ENCODE results near the gene NUP93. TPM values are rescaled to one million over a fixed set of nuclear protein-coding genes. Genes with fewer than 3 reads are reported as not detected.

Gene NUP93
- polyA plus RNA-seq, 1 donor (not counting 4 experiments of a cell fraction or from before 2014, with no cell fraction given), result 74.1 TPM

DNA sequence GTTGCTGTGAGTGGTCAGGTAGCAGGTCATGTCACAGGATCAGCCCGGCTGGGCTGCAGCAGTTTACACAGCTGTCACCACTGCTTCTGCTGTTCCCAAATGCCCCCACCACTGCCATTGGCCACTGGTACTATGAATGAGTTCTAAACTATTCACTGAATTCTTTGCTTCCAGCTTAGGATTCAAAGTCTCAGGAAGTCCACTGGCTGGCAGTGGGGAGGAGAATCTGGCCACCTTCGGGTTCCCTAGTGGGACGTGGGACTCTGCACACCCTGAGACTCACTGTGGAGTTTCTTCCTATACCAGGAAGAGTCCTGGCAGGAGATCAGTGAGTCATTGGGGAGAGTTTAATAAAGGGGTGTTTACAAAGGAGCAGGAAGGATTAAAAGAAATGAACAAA lies 40.8 kb upstream of the NUP93 start:
- no peak for DNase-seq (ENCODE audit: low read depth, low spot score)
- Histone ChIP-seq H3K27me3 (ENCODE audit: control insufficient read depth, extremely low read depth, insufficient read depth, low read length) (no peaks in the 10 kb centered on the region), H3K4me1 (ENCODE audit: control insufficient read depth, extremely low read depth, insufficient read depth, low read length) (peaks cover 35% of the 10 kb centered on the region), H3K4me3 (ENCODE audit: control insufficient read depth in 2 of 3, extremely low read depth in 1 of 3, insufficient read depth in 2 of 3, low read depth in 1 of 3, low read length in 3 of 3) (no peak overlapping the region), H3K9me1 (ENCODE audit: control insufficient read depth, extremely low read depth, insufficient read depth, low read length) (no peaks in the 10 kb centered on the region), H3K36me3 (ENCODE audit: control insufficient read depth in 2 of 2, extremely low read depth in 1 of 2, insufficient read depth in 2 of 2, low read length in 2 of 2) (peaks cover 0 to 1% of the 10 kb centered on the region in 2 experiments), H3K27ac (ENCODE audit: control insufficient read depth, insufficient read depth, low read length) (no peak overlapping the region), H3K9ac (ENCODE audit: control insufficient read depth, extremely low read depth, insufficient read depth, low read length) (no peak overlapping the region), H4K20me1 (ENCODE audit: control insufficient read depth, extremely low read depth, insufficient read depth, low read length) (no peaks in the 10 kb centered on the region), H2AFZ (ENCODE audit: control insufficient read depth, low read length) (no peak overlapping the region), H3K4me2 (ENCODE audit: control insufficient read depth, extremely low read depth, insufficient read depth, low read depth, low read length) (no peak overlapping the region), H3K79me2 (ENCODE audit: control insufficient read depth, insufficient read depth, low read length) (no peaks in the 10 kb centered on the region), H3K9me3 (ENCODE audit: control insufficient read depth, low read depth, low read length) (peaks cover 1% of the 10 kb centered on the region)
- dilution Hi-C loops (cut with MboI; ENCODE audit: extremely low pct_ligation_motif_present, low sequenced_read_pairs), result no loop called here
- TF ChIP-seq, protein P1, sequence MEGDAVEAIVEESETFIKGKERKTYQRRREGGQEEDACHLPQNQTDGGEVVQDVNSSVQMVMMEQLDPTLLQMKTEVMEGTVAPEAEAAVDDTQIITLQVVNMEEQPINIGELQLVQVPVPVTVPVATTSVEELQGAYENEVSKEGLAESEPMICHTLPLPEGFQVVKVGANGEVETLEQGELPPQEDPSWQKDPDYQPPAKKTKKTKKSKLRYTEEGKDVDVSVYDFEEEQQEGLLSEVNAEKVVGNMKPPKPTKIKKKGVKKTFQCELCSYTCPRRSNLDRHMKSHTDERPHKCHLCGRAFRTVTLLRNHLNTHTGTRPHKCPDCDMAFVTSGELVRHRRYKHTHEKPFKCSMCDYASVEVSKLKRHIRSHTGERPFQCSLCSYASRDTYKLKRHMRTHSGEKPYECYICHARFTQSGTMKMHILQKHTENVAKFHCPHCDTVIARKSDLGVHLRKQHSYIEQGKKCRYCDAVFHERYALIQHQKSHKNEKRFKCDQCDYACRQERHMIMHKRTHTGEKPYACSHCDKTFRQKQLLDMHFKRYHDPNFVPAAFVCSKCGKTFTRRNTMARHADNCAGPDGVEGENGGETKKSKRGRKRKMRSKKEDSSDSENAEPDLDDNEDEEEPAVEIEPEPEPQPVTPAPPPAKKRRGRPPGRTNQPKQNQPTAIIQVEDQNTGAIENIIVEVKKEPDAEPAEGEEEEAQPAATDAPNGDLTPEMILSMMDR (optimal IDR thresholded peaks at IDR 0.05 in 1 of 3, IDR thresholded peaks at IDR 0.05 in 1 of 3, conservative IDR thresholded peaks at IDR 0.05 in 1 of 3; ENCODE audit: extremely low read depth in 1 of 3, insufficient read depth in 2 of 3, low read length in 3 of 3), result no peak
- no peak for TF ChIP-seq EZH2 (IDR thresholded peaks at IDR 0.05; ENCODE audit: low read length)
- peak; percentile 23 for FAIRE-seq

DNA sequence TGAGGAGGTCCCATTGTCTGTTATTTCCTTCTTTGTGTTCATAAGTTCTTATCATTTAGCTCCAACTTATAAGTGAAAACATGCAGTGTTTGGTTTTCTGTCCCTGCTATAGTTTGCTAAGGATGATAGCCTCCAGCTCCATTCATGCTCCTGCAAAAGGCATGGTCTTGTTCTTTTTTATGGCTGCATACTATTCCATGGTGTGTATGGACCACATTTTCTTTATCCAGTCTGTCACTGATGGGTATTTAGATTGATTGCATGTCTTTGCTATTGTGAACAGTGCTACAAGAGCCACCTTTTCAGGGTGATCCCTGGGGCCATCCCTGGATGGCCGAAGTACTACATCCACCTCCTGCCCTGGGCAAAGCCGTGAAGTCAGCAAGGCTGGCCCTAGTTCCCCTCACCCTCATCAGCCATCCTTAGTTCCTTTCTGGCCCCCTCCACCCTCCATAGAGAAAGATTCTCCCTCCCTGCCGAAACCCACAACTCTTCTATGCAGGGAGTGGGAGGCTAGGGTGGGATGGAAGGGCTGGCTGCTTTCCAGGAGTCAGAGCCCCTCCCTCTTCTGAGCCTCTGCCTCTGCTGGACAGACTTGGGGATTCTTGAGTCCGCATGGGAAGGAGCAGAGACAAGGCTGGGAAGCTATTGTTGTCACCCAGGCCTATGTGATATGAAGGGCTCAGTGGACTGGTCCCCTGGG lies 39.4 kb upstream of the NUP93 start:
- Histone ChIP-seq H3K9me1 (ENCODE audit: control insufficient read depth, extremely low read depth, insufficient read depth, low read length) (no peaks in the 10 kb centered on the region), H4K20me1 (ENCODE audit: control insufficient read depth, extremely low read depth, insufficient read depth, low read length) (no peaks in the 10 kb centered on the region), H3K4me2 (ENCODE audit: control insufficient read depth, extremely low read depth, insufficient read depth, low read depth, low read length) (no peak overlapping the region), H3K79me2 (ENCODE audit: control insufficient read depth, insufficient read depth, low read length) (no peaks in the 10 kb centered on the region), H3K4me3 (ENCODE audit: control insufficient read depth in 2 of 3, extremely low read depth in 1 of 3, insufficient read depth in 2 of 3, low read depth in 1 of 3, low read length in 3 of 3) (no peak overlapping the region), H3K9ac (ENCODE audit: control insufficient read depth, extremely low read depth, insufficient read depth, low read length) (no peak overlapping the region), H3K9me3 (ENCODE audit: control insufficient read depth, low read depth, low read length) (peaks cover 1% of the 10 kb centered on the region), H2AFZ (ENCODE audit: control insufficient read depth, low read length) (no peak overlapping the region), H3K27ac (ENCODE audit: control insufficient read depth, insufficient read depth, low read length) (no peak overlapping the region), H3K27me3 (ENCODE audit: control insufficient read depth, extremely low read depth, insufficient read depth, low read length) (no peaks in the 10 kb centered on the region), H3K36me3 (ENCODE audit: control insufficient read depth in 2 of 2, extremely low read depth in 1 of 2, insufficient read depth in 2 of 2, low read length in 2 of 2) (no peaks in the 10 kb centered on the region), H3K4me1 (ENCODE audit: control insufficient read depth, extremely low read depth, insufficient read depth, low read length) (peaks cover 26% of the 10 kb centered on the region)
- no peak for DNase-seq (ENCODE audit: low read depth, low spot score)
- no peak for TF ChIP-seq EZH2 (IDR thresholded peaks at IDR 0.05; ENCODE audit: low read length)
- TF ChIP-seq, protein P1 (optimal IDR thresholded peaks at IDR 0.05 in 1 of 3, IDR thresholded peaks at IDR 0.05 in 1 of 3, conservative IDR thresholded peaks at IDR 0.05 in 1 of 3; ENCODE audit: extremely low read depth in 1 of 3, insufficient read depth in 2 of 3, low read length in 3 of 3), result no peak
- dilution Hi-C loops (cut with MboI; ENCODE audit: extremely low pct_ligation_motif_present, low sequenced_read_pairs), result no loop called here
- FAIRE-seq, result no peak

Data from keratinocyte (primary cell).